ENCODE measurements around the gene PAGR1. TPM values are rescaled to one million over a fixed set of nuclear protein-coding genes. Genes with fewer than 3 reads are reported as not detected.

Gene PAGR1
- total RNA-seq, 1 donor from 2014 or later, result 47.2 TPM

- H3K27ac Mint-ChIP-seq, result peak overlapping the region; percentile 85
These were observed 4.6 kb upstream of the PAGR1 start for GRCh38 chr16:29811170-29811895.

DNA sequence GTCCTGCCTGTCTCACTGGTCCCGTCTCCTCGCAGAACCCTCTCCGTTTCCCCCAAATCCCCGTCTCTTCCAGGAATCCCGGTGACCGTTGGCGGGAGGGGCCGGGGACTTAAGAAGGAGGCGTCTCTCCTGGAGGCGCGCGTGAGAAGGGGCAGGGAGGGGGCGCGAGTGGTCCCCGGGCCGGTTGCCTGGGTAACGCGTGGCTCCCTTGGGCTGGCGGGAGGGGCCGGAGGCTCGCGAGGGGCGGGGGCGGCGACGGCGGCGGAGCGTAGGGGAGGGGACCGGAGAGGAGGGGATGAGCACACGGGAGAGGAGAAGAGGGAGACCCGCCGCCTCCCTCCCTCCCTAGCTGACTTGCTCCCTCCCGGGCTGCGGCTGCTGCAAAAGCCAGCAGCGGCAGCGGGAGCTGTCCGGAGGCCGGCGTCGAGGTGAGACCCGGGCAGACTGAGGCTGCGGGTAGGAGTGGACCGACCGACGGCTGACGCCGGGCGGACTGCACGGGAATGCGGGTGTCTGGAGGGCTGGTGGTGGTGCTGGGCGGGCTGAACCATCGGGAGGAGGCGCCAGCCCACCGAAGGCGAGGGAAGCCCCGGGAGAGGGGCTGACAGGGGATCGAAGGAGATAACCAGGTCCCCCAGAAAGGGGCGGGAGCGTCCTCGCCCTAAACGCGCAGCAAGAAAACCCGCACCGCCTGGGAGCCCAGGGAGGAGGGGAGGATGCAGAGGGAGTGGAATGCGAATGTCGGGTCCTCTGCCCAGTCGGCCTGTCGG is 3.9 kb upstream of the PAGR1 start, which contains the start of gene PRRT2:
Gene PRRT2, plus strand, starts transcription at position 298 of the 770 bp plus-strand sequence. CDS start 862 bp downstream, outside the sequence.
- Histone ChIP-seq H3K4me2 (peak within 1 kb of the TSS; percentile 88), H4K20me1 (ENCODE audit: low read depth) (peaks cover 51% of the 10 kb centered on the region), H3K4me3 (peak within 1 kb of the TSS; percentile 83), H3K9ac (peak within 1 kb of the TSS; percentile 54), H2AFZ (replicated peaks) (no peak within 1 kb of the TSS), H3K4me1 (peaks cover 52% of the 10 kb centered on the region), H3K79me2 (ENCODE audit: low read depth) (peaks cover 78% of the 10 kb centered on the region), H3K27ac (peak within 1 kb of the TSS; percentile 93), H3F3A (ENCODE audit: low read depth) (peaks cover 84% of the 10 kb centered on the region), H3K36me3 (no peaks in the 10 kb centered on the region), H3K9me3 (ENCODE audit: low read depth) (no peaks in the 10 kb centered on the region), H3K27me3 (no peaks in the 10 kb centered on the region)
- Mint-ChIP-seq H3K4me3 (peak within 1 kb of the TSS; percentile 98), H3K27ac (peak within 1 kb of the TSS; percentile 85), H3K36me3 (peaks cover 7% of the 10 kb centered on the region), H3K9me3 (no peaks in the 10 kb centered on the region), H3K4me1 (peaks cover 68% of the 10 kb centered on the region), H3K27me3 (ENCODE audit: insufficient read depth, low read depth) (peaks cover 16% of the 10 kb centered on the region)
- peak; percentile 92 for DNase-seq (ENCODE audit: low spot score)
- TF ChIP-seq EZH2phosphoT487 (IDR thresholded peaks at IDR 0.05) (no peak), CTCF (IDR thresholded peaks at IDR 0.05) (peak; percentile 3), EZH2 (IDR thresholded peaks at IDR 0.05) (no peak)

More at GRCh38 chr16:29811170-29811895, 4.6 kb upstream of the PAGR1 start:
- peaks cover 7% of the 10 kb centered on the region for H3K36me3 Mint-ChIP-seq
- Histone ChIP-seq H3K9ac (no peak overlapping the region), H3K9me3 (ENCODE audit: low read depth) (no peaks in the 10 kb centered on the region), H3K79me2 (ENCODE audit: low read depth) (peaks cover 72% of the 10 kb centered on the region), H3K4me1 (peaks cover 52% of the 10 kb centered on the region), H3K4me2 (peak overlapping the region; percentile 88), H3K4me3 (peak overlapping the region; percentile 83), H3K27me3 (no peaks in the 10 kb centered on the region), H4K20me1 (ENCODE audit: low read depth) (peaks cover 45% of the 10 kb centered on the region), H2AFZ (replicated peaks) (no peak overlapping the region), H3K36me3 (no peaks in the 10 kb centered on the region), H3K27ac (peak overlapping the region; percentile 93), H3F3A (ENCODE audit: low read depth) (peaks cover 85% of the 10 kb centered on the region)
- H3K4me1 Mint-ChIP-seq, result peaks cover 64% of the 10 kb centered on the region
- H3K4me3 Mint-ChIP-seq, result peak overlapping the region; percentile 98
- TF ChIP-seq CTCF (IDR thresholded peaks at IDR 0.05) (no peak), EZH2phosphoT487 (IDR thresholded peaks at IDR 0.05) (no peak), EZH2 (IDR thresholded peaks at IDR 0.05) (no peak)
- H3K27me3 Mint-ChIP-seq (ENCODE audit: insufficient read depth, low read depth), result peaks cover 15% of the 10 kb centered on the region
- DNase-seq (ENCODE audit: low spot score), result peak; percentile 98
- H3K9me3 Mint-ChIP-seq, result no peaks in the 10 kb centered on the region

DNA sequence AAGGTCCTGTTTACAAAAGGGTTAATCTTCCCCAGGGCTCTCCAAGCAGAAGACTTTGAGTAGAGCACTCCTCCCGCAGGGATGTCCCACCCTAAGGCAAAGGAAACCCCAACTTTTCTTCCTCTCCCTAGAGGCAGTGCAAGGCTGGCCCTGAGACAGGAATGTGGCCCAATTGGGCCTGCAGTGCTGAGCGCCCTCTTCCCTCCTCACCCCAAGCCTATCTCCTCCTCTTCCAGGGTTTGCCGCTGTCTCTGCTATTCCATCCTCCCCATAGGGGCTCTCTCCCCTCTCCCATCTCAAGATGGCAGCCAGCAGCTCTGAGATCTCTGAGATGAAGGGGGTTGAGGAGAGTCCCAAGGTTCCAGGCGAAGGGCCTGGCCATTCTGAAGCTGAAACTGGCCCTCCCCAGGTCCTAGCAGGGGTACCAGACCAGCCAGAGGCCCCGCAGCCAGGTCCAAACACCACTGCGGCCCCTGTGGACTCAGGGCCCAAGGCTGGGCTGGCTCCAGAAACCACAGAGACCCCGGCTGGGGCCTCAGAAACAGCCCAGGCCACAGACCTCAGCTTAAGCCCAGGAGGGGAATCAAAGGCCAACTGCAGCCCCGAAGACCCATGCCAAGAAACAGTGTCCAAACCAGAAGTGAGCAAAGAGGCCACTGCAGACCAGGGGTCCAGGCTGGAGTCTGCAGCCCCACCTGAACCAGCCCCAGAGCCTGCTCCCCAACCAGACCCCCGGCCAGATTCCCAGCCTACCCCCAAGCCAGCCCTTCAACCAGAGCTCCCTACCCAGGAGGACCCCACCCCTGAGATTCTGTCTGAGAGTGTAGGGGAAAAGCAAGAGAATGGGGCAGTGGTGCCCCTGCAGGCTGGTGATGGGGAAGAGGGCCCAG is 3.0 kb upstream of the PAGR1 start:
- Histone ChIP-seq H3K4me1 (peaks cover 58% of the 10 kb centered on the region), H3K4me2 (peak overlapping the region; percentile 88), H2AFZ (replicated peaks) (no peak overlapping the region), H3K27me3 (no peaks in the 10 kb centered on the region), H3K4me3 (peak overlapping the region; percentile 83), H3K27ac (peak overlapping the region; percentile 56), H3K36me3 (no peaks in the 10 kb centered on the region), H3K79me2 (ENCODE audit: low read depth) (peaks cover 78% of the 10 kb centered on the region), H3F3A (ENCODE audit: low read depth) (peaks cover 78% of the 10 kb centered on the region), H3K9me3 (ENCODE audit: low read depth) (no peaks in the 10 kb centered on the region), H3K9ac (peak overlapping the region; percentile 54), H4K20me1 (ENCODE audit: low read depth) (peaks cover 52% of the 10 kb centered on the region)
- H3K36me3 Mint-ChIP-seq, result peaks cover 8% of the 10 kb centered on the region
- DNase-seq (ENCODE audit: low spot score), result peak; percentile 23
- H3K4me1 Mint-ChIP-seq, result peaks cover 70% of the 10 kb centered on the region
- peak overlapping the region; percentile 37 for H3K27ac Mint-ChIP-seq
- no peaks in the 10 kb centered on the region for H3K9me3 Mint-ChIP-seq
- peak overlapping the region; percentile 98 for H3K4me3 Mint-ChIP-seq
- TF ChIP-seq CTCF (IDR thresholded peaks at IDR 0.05) (no peak), EZH2phosphoT487 (IDR thresholded peaks at IDR 0.05) (no peak)
- peaks cover 16% of the 10 kb centered on the region for H3K27me3 Mint-ChIP-seq (ENCODE audit: insufficient read depth, low read depth)
